Hepatocyte (in vitro differentiated cells): Measurements from ENCODE around the gene PPP1R14B. TPM values are rescaled to one million over a fixed set of nuclear protein-coding genes. Genes with fewer than 3 reads are reported as not detected.

ENCODE experiments used
- DNase-seq: peaks from one replicate; pipeline ENCODE4 v3.0.0-alpha.2; 2016; ENCODE audit warnings: low spot score
- H2AFZ ChIP-seq: fragments of 200-600 bp; sonication (generic); 2 replicates; pipeline ENCODE4 v1.6.0; 2016; ENCODE audit warnings: antibody characterized with exemption, mild to moderate bottlenecking
- H3K27ac ChIP-seq: fragments of 200-600 bp; sonication (generic); 2 replicates; pipeline ENCODE4 v1.5.1; 2016; ENCODE audit warnings: mild to moderate bottlenecking
- H3K27me3 ChIP-seq: fragments of 200-600 bp; sonication (generic); 2 replicates; pipeline ENCODE4 v1.6.1; 2016
- H3K36me3 ChIP-seq: fragments of 200-600 bp; sonication (generic); replicated peaks from 2 replicates; pipeline ENCODE4 v1.5.1; 2016; ENCODE audit warnings: low read depth; ENCODE audit not compliant: insufficient read depth
- H3K4me1 ChIP-seq: fragments of 200-600 bp; sonication (generic); 2 replicates; pipeline ENCODE4 v1.5.1; 2016; ENCODE audit warnings: mild to moderate bottlenecking, moderate library complexity; ENCODE audit not compliant: insufficient read depth
- H3K4me2 ChIP-seq: fragments of 200-600 bp; sonication (generic); 2 replicates; pipeline ENCODE4 v1.6.0; 2016
- H3K4me3 ChIP-seq: fragments of 200-600 bp; sonication (generic); 2 replicates; pipeline ENCODE4 v1.5.1; 2016; ENCODE audit warnings: mild to moderate bottlenecking
- H3K79me2 ChIP-seq: fragments of 200-600 bp; sonication (generic); 2 replicates; pipeline ENCODE4 v1.6.0; 2017; ENCODE audit warnings: mild to moderate bottlenecking
- H3K9me2 ChIP-seq: fragments of 200-600 bp; sonication (generic); replicated peaks from 2 replicates; pipeline ENCODE4 v1.6.0; 2017; ENCODE audit warnings: mild to moderate bottlenecking; ENCODE audit not compliant: insufficient read depth
- H3K9me3 ChIP-seq: fragments of 200-600 bp; sonication (generic); 2 replicates; pipeline ENCODE4 v1.5.1; 2016; ENCODE audit warnings: low read depth, mild to moderate bottlenecking
- H4K20me1 ChIP-seq: fragments of 200-600 bp; sonication (generic); 2 replicates; pipeline ENCODE4 v1.6.0; 2016; ENCODE audit warnings: mild to moderate bottlenecking; ENCODE audit not compliant: insufficient read depth, poor library complexity, severe bottlenecking
- EZH2 ChIP-seq: fragments of 200-600 bp; sonication (generic); IDR thresholded peaks from 2 replicates; pipeline ENCODE4 v1.6.1; 2016; ENCODE audit warnings: antibody characterized with exemption, mild to moderate bottlenecking, borderline replicate concordance
- EZH2phosphoT487 ChIP-seq: fragments of 200-600 bp; sonication (generic); IDR thresholded peaks from one replicate; pipeline ENCODE4 v1.6.1; 2018; ENCODE audit warnings: antibody characterized with exemption, mild to moderate bottlenecking, low read depth, moderate library complexity; ENCODE audit not compliant: unreplicated experiment, severe bottlenecking
- WGBS: methylation state at CpG from one replicate; pipeline ENCODE4 v1.1.6; 2016; ENCODE audit warnings: low lambda C conversion rate; ENCODE audit errors: missing lambda C conversion rate; 5-methylcytosine and 5-hydroxymethylcytosine counted together
- polyA plus RNA-seq: library from polyadenylated mRNA; unstranded; fragments of >200 nt; fragmentation: Nextera tagmentation; extraction: Ambion mirVana; gene quantifications from 2 replicates; pipeline ENCODE4 v1.2.1, GENCODE V29; 2016
- total RNA-seq: library from RNA; depleted of rRNA; stranded (reverse); fragments of >200 nt; gene quantifications from 2 replicates; pipeline ENCODE4 v1.2.3, GENCODE V29; 2014
- TF ChIP-seq, protein P1 (sequence below): fragments of 200-600 bp; sonication (generic); IDR thresholded peaks from 2 replicates; pipeline ENCODE4 v1.5.1; 2016; ENCODE audit warnings: antibody characterized with exemption, mild to moderate bottlenecking; ENCODE audit not compliant: poor library complexity

The PPP1R14B gene
- total and polyA plus RNA-seq, 2 experiments from 2014 or later = 86.8 to 229 TPM

GRCh38 chr11:64255135-64256128 lies 8.7 kb upstream of the PPP1R14B start:
- H3K9me3 ChIP-seq = no peaks in the 10 kb centered on the region
- H3K79me2 ChIP-seq = peaks cover 16% of the 10 kb centered on the region
- no peaks in the 10 kb centered on the region for H3K36me3 ChIP-seq
- TF ChIP-seq EZH2phosphoT487 = no peak
- TF ChIP-seq EZH2 = no peak
- TF ChIP-seq, protein P1, sequence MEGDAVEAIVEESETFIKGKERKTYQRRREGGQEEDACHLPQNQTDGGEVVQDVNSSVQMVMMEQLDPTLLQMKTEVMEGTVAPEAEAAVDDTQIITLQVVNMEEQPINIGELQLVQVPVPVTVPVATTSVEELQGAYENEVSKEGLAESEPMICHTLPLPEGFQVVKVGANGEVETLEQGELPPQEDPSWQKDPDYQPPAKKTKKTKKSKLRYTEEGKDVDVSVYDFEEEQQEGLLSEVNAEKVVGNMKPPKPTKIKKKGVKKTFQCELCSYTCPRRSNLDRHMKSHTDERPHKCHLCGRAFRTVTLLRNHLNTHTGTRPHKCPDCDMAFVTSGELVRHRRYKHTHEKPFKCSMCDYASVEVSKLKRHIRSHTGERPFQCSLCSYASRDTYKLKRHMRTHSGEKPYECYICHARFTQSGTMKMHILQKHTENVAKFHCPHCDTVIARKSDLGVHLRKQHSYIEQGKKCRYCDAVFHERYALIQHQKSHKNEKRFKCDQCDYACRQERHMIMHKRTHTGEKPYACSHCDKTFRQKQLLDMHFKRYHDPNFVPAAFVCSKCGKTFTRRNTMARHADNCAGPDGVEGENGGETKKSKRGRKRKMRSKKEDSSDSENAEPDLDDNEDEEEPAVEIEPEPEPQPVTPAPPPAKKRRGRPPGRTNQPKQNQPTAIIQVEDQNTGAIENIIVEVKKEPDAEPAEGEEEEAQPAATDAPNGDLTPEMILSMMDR = no peak
- no peak for DNase-seq
- H3K27me3 ChIP-seq = no peaks in the 10 kb centered on the region
- no peak overlapping the region for H2AFZ ChIP-seq
- no peak overlapping the region for H3K4me2 ChIP-seq
- WGBS = 95% methylated on average over 29 of the region's 35 CpGs
- no peak overlapping the region for H3K27ac ChIP-seq
- H3K4me1 ChIP-seq = peaks cover 10% of the 10 kb centered on the region
- no peak overlapping the region for H3K4me3 ChIP-seq
- peaks cover 5% of the 10 kb centered on the region for H4K20me1 ChIP-seq
- no peaks in the 10 kb centered on the region for H3K9me2 ChIP-seq

- Histone ChIP-seq H3K9me2 (no peaks in the 10 kb centered on the region), H3K27me3 (no peaks in the 10 kb centered on the region), H3K36me3 (no peaks in the 10 kb centered on the region), H4K20me1 (peaks cover 5% of the 10 kb centered on the region), H3K27ac (no peak overlapping the region), H2AFZ (no peak overlapping the region), H3K4me3 (no peak overlapping the region), H3K79me2 (peaks cover 16% of the 10 kb centered on the region), H3K4me1 (peaks cover 14% of the 10 kb centered on the region), H3K4me2 (no peak overlapping the region), H3K9me3 (no peaks in the 10 kb centered on the region)
- TF ChIP-seq EZH2phosphoT487 (no peak), EZH2 (no peak)
- TF ChIP-seq, protein P1 = no peak
- 95% methylated on average over 6 of the region's 7 CpGs for WGBS
- DNase-seq = no peak
Observed at GRCh38 chr11:64254326-64254725, 7.6 kb upstream of the PPP1R14B start.

- H3K4me3 ChIP-seq = no peak overlapping the region
- H3K9me2 ChIP-seq = no peaks in the 10 kb centered on the region
- DNase-seq = no peak
- H3K4me1 ChIP-seq = peaks cover 14% of the 10 kb centered on the region
- peak overlapping the region; percentile 99 for H3K4me2 ChIP-seq
- TF ChIP-seq EZH2phosphoT487 = no peak
- TF ChIP-seq EZH2 = no peak
- TF ChIP-seq, protein P1 = no peak
- no peak overlapping the region for H3K27ac ChIP-seq
- H3K27me3 ChIP-seq = no peaks in the 10 kb centered on the region
- H2AFZ ChIP-seq = no peak overlapping the region
- H3K9me3 ChIP-seq = no peaks in the 10 kb centered on the region
- no peaks in the 10 kb centered on the region for H3K36me3 ChIP-seq
- WGBS = 85% methylated on average over 5 of the region's 5 CpGs
- peaks cover 5% of the 10 kb centered on the region for H4K20me1 ChIP-seq
- peaks cover 16% of the 10 kb centered on the region for H3K79me2 ChIP-seq
Observed at GRCh38 chr11:64253481-64253880, 6.7 kb upstream of the PPP1R14B start.
